CD4-positive, alpha-beta T cell treated with Interleukin-2 at 100 ng/mL for 4 hours (primary cell): ENCODE measurements around the gene SLC35F3.
"Not testable (repeated sequence)": the region's sequence is repeated elsewhere in the genome, so short reads cannot be mapped to it uniquely, and the experiment has no call there.

Experiments
- DNase-seq: peaks from one replicate; pipeline ENCODE4 v3.0.0-alpha.2; 2020; ENCODE audit warnings: low spot score

SLC35F3 gene

GRCh38 chr1:234107416-234108021, 203.0 kb downstream of the SLC35F3 start:
- no peak for DNase-seq

GRCh38 chr1:234108921-234109320, 204.4 kb downstream of the SLC35F3 start:
- no peak for DNase-seq

- DNase-seq = no peak
These were observed 205.4 kb downstream of the SLC35F3 start for GRCh38 chr1:234109840-234110239.

GRCh38 chr1:234111458-234112142, 207.1 kb downstream of the SLC35F3 start:
- DNase-seq = no peak

GRCh38 chr1:234114648-234115307, 210.3 kb downstream of the SLC35F3 start:
- peak; percentile 27 for DNase-seq

GRCh38 chr1:234118911-234119310, 214.4 kb downstream of the SLC35F3 start:
- DNase-seq = no peak

- no peak for DNase-seq
These were observed 215.0 kb downstream of the SLC35F3 start for GRCh38 chr1:234119431-234119830.

GRCh38 chr1:234120327-234120944, 216.0 kb downstream of the SLC35F3 start:
- no peak for DNase-seq

GRCh38 chr1:234121659-234122058, 217.2 kb downstream of the SLC35F3 start:
- not testable (repeated sequence) for DNase-seq

- not testable (repeated sequence) for DNase-seq
These were observed 218.1 kb downstream of the SLC35F3 start for GRCh38 chr1:234122571-234122970.

- no peak for DNase-seq
These were observed 219.4 kb downstream of the SLC35F3 start for GRCh38 chr1:234123867-234124266.

- DNase-seq = no peak
These were observed 220.8 kb downstream of the SLC35F3 start for GRCh38 chr1:234125283-234125682.

- DNase-seq = no peak
These were observed 221.2 kb downstream of the SLC35F3 start for GRCh38 chr1:234125714-234126113.

- DNase-seq = no peak
These were observed 222.7 kb downstream of the SLC35F3 start for GRCh38 chr1:234127026-234127671.

GRCh38 chr1:234132795-234133194, 228.3 kb downstream of the SLC35F3 start:
- no peak for DNase-seq

- no peak for DNase-seq
These were observed 230.4 kb downstream of the SLC35F3 start for GRCh38 chr1:234134878-234135277.

- no peak for DNase-seq
These were observed 231.0 kb downstream of the SLC35F3 start for GRCh38 chr1:234135501-234135900.

- no peak for DNase-seq
These were observed 231.6 kb downstream of the SLC35F3 start for GRCh38 chr1:234136073-234136472.

GRCh38 chr1:234139966-234140365, 235.5 kb downstream of the SLC35F3 start:
- no peak for DNase-seq

- DNase-seq = no peak
These were observed 235.9 kb downstream of the SLC35F3 start for GRCh38 chr1:234140388-234140787.

- DNase-seq = no peak
These were observed 236.5 kb downstream of the SLC35F3 start for GRCh38 chr1:234141006-234141405.

- no peak for DNase-seq
These were observed 239.2 kb downstream of the SLC35F3 start for GRCh38 chr1:234143681-234144080.
